HG02588 (cell line): ENCODE measurements around the gene ZBTB43.
"Not testable (repeated sequence)": the region's sequence is repeated elsewhere in the genome, so short reads cannot be mapped to it uniquely, and the experiment has no call there.

ENCODE experiments used
- ATAC-seq: cut with Tn5 transposase; IDR thresholded peaks from one replicate; pipeline ENCODE4 v1.9.1; 2021; ENCODE audit warnings: mild to moderate bottlenecking, moderate library complexity; ENCODE audit not compliant: unreplicated experiment

Gene ZBTB43

GRCh38 chr9:126788634-126789349 is 16.0 kb upstream of the ZBTB43 start:
- ATAC-seq: no peak

DNA sequence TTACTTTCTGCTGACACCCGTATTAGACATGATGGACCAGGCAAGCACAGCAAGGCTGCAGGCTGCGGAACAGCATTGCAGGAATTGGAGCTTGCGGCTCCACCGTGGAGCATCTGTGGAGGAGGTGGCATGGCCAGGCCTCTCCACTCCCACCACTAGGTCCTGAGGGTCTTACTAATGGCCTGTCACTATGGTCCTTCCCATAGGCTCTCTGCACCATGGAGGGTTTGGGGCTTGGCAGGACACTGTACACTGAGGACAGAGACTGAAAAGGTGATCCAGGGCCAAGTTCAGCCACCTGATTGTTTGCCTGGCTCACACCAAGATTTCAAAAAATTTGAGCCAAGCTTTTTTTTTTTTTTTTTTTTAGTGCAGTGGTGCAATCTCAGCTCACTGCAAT is 14.3 kb upstream of the ZBTB43 start:
- ATAC-seq: no peak

DNA sequence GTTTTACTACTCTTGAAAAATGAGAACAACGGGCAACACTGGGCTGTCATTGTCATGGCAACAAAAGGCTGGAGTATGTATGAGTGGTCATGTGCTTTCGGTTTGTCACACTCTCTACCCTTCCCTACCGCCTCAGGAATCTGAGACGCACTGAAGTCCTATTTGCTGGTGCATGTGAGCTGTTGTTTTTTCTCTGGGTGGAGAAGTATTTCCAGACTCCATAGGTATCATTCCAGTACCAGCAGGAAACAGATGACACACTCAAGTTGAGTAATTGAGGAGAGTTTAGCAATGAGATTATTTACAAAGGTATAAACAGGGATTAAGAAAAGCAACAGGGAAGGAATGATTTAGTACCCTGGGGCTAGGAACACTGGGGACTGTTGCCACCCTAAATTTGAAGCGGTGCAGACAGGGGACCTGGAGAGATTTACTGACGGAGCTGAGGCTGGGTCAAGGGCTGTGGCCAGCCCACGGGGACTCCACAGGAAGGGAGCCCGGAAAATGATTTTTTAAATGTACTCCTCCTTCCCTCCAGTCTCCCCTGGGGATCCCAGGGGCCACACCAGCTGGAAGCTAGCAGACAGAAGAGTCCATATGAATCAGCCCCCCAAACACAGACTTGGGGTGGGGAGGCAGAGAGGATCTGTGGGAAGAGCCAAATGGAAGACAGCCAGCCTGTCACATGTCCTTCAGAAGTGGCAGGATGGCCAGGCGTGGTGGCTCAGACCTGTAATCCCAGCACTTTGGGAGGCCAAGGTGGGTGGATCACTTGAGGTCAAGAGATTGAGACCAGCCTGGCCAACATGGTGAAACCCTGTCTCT is 13.2 kb upstream of the ZBTB43 start:
- ATAC-seq: no peak

GRCh38 chr9:126793686-126794417 is 11.0 kb upstream of the ZBTB43 start:
- no peak for ATAC-seq

DNA sequence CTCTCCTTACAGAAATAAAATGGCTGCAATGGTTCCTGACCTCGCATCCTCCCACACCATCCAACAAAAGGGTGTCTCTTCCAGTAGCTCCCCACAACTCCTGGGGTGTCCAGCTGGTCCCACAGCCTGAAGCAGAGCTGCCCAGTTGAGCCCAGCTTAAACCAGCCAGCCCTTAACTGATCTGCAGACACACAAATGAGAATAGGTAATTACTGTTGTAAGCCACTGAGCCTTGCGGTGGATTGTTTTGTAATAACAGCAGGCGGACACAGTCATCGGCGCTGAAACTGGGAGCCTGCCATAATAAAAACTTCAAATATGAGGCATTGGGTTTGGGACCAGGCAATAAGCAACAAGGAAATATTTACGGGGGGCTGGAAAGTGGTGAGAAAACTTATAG is 10.4 kb upstream of the ZBTB43 start:
- ATAC-seq: no peak

DNA sequence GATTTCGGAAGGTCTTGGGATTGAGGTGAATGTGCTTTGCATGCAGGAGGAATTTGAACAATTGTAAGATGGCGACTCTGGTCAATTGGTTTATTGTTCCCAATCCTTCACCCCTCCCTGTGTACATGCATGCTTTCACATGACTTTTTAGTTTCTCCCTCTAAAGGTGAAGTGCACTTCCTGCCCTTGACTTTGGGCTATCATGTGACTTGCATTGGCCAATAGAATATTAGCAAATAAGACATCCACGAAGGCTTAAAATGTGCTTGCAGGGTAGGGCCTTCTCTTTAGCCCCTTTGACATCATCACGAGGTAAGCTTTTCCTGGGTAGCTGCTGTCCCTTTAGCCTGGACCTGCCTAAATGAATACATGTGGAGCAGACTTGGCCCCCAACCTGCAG is 8.1 kb upstream of the ZBTB43 start:
- ATAC-seq: no peak

DNA sequence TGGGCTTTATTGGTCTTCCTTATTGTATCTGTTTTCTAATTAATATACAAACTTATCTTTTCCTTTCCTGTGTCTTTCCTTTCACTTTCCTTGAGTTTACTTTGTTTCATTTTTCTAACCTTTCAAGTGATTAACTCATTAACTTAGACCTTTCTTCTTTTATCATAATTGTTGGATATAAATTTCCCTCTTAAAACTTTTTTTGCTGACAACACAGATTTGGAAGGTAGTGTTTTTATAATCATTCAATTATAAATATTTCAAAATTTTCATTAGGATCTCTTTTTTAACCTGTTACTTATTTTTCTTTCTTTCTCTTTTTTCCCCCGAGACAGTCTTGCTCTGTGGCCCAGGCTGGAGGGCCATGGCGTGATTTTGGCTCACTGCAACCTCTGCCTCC is 6.9 kb upstream of the ZBTB43 start:
- ATAC-seq: no peak

- no peak for ATAC-seq
Measured at GRCh38 chr9:126799034-126799433, 5.8 kb upstream of the ZBTB43 start.

GRCh38 chr9:126802318-126803059 is 2.4 kb upstream of the ZBTB43 start:
- no peak for ATAC-seq

- no peak for ATAC-seq
Measured at GRCh38 chr9:126804198-126804695, 593 bp upstream of the ZBTB43 start.

DNA sequence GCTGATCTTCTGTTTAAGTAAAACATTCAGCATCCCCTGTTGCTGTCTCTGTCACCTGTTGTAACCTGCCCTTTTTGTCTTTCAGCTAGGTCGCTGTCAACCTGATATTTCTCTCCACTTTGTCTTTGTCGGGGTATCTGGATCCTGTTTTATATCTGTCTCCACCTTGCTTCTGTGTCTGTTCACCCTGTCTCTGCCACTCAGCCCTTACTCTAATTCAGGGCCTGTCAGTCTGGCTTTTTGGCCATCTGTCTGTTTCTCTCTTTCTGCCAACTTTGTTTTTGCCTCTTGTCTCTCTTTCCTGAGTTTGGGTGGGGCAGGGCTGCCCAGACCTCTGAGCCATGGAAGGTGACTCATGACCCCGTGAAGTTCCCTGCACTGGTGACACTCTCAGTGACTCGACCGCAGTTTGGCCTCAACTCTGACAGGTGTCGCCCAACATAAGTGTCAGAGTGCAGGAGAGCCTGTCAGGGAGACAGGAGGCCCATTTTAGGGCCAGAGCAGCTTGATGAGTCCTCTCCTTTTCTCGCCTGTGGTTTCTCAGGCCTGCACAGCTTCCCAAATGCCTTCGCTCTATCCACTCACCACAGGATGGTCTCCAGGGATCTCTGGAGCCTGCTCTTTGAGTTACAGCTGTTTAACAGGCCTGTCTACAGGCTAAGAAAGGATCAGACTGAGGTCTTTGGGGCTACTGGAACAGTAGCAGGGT is 868 bp downstream of the ZBTB43 start:
- ATAC-seq: peak; percentile 70

- ATAC-seq: no peak
Measured at GRCh38 chr9:126806336-126806735, 1.5 kb downstream of the ZBTB43 start.

DNA sequence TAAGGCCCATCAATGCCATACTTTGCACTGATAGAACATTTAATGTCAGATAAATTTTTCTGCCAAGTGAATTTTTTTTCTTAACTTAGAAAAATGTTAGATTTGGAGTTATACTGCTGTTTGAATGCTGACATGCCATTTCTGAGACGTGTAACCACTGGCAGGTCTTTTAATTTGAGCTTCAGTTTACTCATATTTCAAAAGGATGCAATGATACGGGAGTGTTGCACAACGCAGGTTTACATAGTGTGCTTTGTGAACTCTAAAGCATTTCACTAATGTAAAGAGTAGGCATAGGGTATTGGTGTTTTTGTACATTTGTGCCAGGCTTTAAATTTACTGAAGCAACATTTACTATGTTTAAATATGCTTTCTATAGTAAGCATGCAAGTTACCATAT is 4.2 kb downstream of the ZBTB43 start:
- ATAC-seq: no peak

GRCh38 chr9:126810221-126810620 is 5.4 kb downstream of the ZBTB43 start:
- ATAC-seq: not testable (repeated sequence)

- ATAC-seq: no peak
Measured at GRCh38 chr9:126813072-126813471, 8.2 kb downstream of the ZBTB43 start.

DNA sequence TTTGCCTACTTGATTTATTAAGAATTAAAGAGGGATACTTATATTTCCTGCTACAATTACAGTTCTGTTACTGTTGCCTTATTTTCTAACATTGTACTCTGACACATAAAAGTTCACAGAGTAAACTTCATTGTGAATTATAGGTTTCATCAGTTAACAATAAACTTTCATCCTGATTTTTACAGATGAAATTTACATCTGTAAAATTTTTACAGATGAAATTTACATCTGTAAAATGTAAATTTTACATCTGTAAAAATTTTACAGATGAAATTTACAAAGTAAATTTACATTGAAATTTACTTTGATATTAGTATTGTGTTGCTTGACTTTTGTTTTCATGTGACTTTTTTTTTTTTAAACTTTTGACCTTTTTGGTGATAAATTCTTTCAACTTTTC is 9.3 kb downstream of the ZBTB43 start:
- ATAC-seq: no peak

DNA sequence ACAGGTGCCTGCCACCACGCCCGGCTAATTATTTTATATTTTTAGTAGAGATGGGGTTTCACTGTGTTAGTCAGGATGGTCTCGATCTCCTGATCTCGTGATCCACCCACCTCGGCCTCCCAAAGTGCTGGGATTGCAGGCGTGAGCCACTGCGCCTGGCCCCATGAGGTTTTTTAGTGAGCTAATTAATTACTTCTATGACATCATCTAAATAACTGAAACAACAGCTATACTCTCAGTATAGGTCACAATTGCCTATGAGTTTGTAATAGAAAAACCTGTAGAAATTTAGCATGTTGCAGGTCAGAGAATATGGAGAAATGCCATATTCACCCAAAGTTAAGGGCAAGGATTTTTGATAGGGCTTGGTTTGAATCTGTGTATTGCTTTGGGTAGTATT is 12.8 kb downstream of the ZBTB43 start:
- ATAC-seq: not testable (repeated sequence)

- ATAC-seq: no peak
Measured at GRCh38 chr9:126818482-126818881, 13.6 kb downstream of the ZBTB43 start.

- ATAC-seq: no peak
Measured at GRCh38 chr9:126819482-126819881, 14.6 kb downstream of the ZBTB43 start.

GRCh38 chr9:126822278-126822677 is 17.4 kb downstream of the ZBTB43 start:
- ATAC-seq: no peak
